MCF 10A (cell line): Measurements from ENCODE around the gene TIMM29. TPM values are rescaled to one million over a fixed set of nuclear protein-coding genes. Genes with fewer than 3 reads are reported as not detected.
A peak's percentile ranks its signal among the peaks of the same experiment; 100 is the strongest.

ENCODE experiments used
- BruUV-seq: library from RNA; stranded (reverse); fragments of 400-500 nt; replicated peaks from 2 replicates; lab custom pipeline; 2021; lab: Mats Ljungman, UMichigan
- CTCF ChIA-PET: fragments of 300-600 bp; sonication (Branson Sonifier 250); formaldehyde crosslinking; extraction: SDS; loops from one replicate; lab custom pipeline; 2021; ENCODE audit warnings: antibody characterized with exemption, inconsistent platforms; lab: Yijun Ruan, JAX
- POLR2A ChIA-PET: fragments of 300-600, 350-650 bp; sonication (Branson Sonifier 250); formaldehyde crosslinking; extraction: SDS; loops from one replicate; lab custom pipeline; 2020; ENCODE audit warnings: antibody characterized with exemption, inconsistent platforms; lab: Yijun Ruan, JAX
- DNase-seq: peaks from one replicate; pipeline ENCODE4 v3.0.0-alpha.2; 2018; ENCODE audit not compliant: unreplicated experiment
- H3K27ac Mint-ChIP-seq: one replicate; pipeline ENCODE4 v1.8.0; 2022; ENCODE audit warnings: mild to moderate bottlenecking, low read depth, mixed read lengths; ENCODE audit not compliant: unreplicated experiment
- H3K27me3 Mint-ChIP-seq: one replicate; pipeline ENCODE4 v1.8.0; 2022; ENCODE audit warnings: mixed read lengths; ENCODE audit not compliant: insufficient read depth, unreplicated experiment
- H3K36me3 Mint-ChIP-seq: one replicate; pipeline ENCODE4 v1.8.0; 2022; ENCODE audit warnings: mild to moderate bottlenecking, moderate library complexity, mixed read lengths; ENCODE audit not compliant: insufficient read depth, unreplicated experiment
- H3K4me1 Mint-ChIP-seq: one replicate; pipeline ENCODE4 v1.8.0; 2022; ENCODE audit warnings: mixed read lengths; ENCODE audit not compliant: insufficient read depth, unreplicated experiment
- H3K4me3 Mint-ChIP-seq: one replicate; pipeline ENCODE4 v1.8.0; 2022; ENCODE audit warnings: mild to moderate bottlenecking, moderate library complexity, mixed read lengths; ENCODE audit not compliant: unreplicated experiment
- H3K9me3 Mint-ChIP-seq: one replicate; pipeline ENCODE4 v1.8.0; 2022; ENCODE audit warnings: mixed read lengths; ENCODE audit not compliant: unreplicated experiment
- CTCF ChIP-seq: fragments of 200-600 bp; IDR thresholded peaks from one replicate; pipeline ENCODE4 v1.8.0; 2022; ENCODE audit warnings: antibody characterized with exemption, mild to moderate bottlenecking; ENCODE audit not compliant: unreplicated experiment
- intact Hi-C: fragments of 100-400 bp; cut with micrococcal nuclease; formaldehyde crosslinking; loops from 2 replicates; pipeline ENCODE4 v1.14.1; 2022
- total RNA-seq: library from RNA; stranded (reverse); gene quantifications from 2 replicates; pipeline ENCODE4 v1.2.3, GENCODE V29; 2022

TIMM29 gene
- total RNA-seq, 1 experiment from 2014 or later: 18.3 TPM

GRCh38 chr19:10921910-10922637 lies 6.5 kb upstream of the TIMM29 start:
- ChIA-PET CTCF (no interaction called here), POLR2A (no interaction called here)
- H3K36me3 Mint-ChIP-seq: peaks cover 73% of the 10 kb centered on the region
- H3K27me3 Mint-ChIP-seq: no peaks in the 10 kb centered on the region
- intact Hi-C loops: no loop called here
- H3K27ac Mint-ChIP-seq: peak overlapping the region; percentile 16
- H3K4me1 Mint-ChIP-seq: no peaks in the 10 kb centered on the region
- no peak for DNase-seq
- no peak for TF ChIP-seq CTCF
- no peaks in the 10 kb centered on the region for H3K9me3 Mint-ChIP-seq
- BruUV-seq: no TSS peak
- no peak overlapping the region for H3K4me3 Mint-ChIP-seq

GRCh38 chr19:10922638-10923014 lies 6.0 kb upstream of the TIMM29 start:
- intact Hi-C loops: no loop called here
- ChIA-PET POLR2A (no interaction called here), CTCF (no interaction called here)
- Mint-ChIP-seq H3K9me3 (no peaks in the 10 kb centered on the region), H3K27ac (no peak overlapping the region), H3K36me3 (peaks cover 67% of the 10 kb centered on the region), H3K4me3 (no peak overlapping the region), H3K4me1 (no peaks in the 10 kb centered on the region), H3K27me3 (no peaks in the 10 kb centered on the region)
- TF ChIP-seq CTCF: no peak
- TSS peak; percentile 44 for BruUV-seq
- no peak for DNase-seq

GRCh38 chr19:10923260-10924112 lies 5.1 kb upstream of the TIMM29 start:
- intact Hi-C loops: no loop called here
- no peak for DNase-seq
- no peak for TF ChIP-seq CTCF
- H3K36me3 Mint-ChIP-seq: peaks cover 68% of the 10 kb centered on the region
- no TSS peak for BruUV-seq
- ChIA-PET POLR2A (no interaction called here), CTCF (no interaction called here)
- H3K4me1 Mint-ChIP-seq: no peaks in the 10 kb centered on the region
- no peaks in the 10 kb centered on the region for H3K9me3 Mint-ChIP-seq
- H3K27me3 Mint-ChIP-seq: no peaks in the 10 kb centered on the region
- no peak overlapping the region for H3K27ac Mint-ChIP-seq
- no peak overlapping the region for H3K4me3 Mint-ChIP-seq

GRCh38 chr19:10924597-10924996 lies 4.0 kb upstream of the TIMM29 start:
- CTCF ChIA-PET: interaction anchor here (0.6 kb wide), 1 partner anchor 20 kb away, joined by 3 read pairs; no protein-coding TSS in a partner anchor
- H3K4me3 Mint-ChIP-seq: no peak overlapping the region
- no peak for TF ChIP-seq CTCF
- H3K27me3 Mint-ChIP-seq: no peaks in the 10 kb centered on the region
- DNase-seq: no peak
- BruUV-seq: no TSS peak
- H3K27ac Mint-ChIP-seq: no peak overlapping the region
- no peaks in the 10 kb centered on the region for H3K9me3 Mint-ChIP-seq
- no peaks in the 10 kb centered on the region for H3K4me1 Mint-ChIP-seq
- peaks cover 60% of the 10 kb centered on the region for H3K36me3 Mint-ChIP-seq
- intact Hi-C loops: no loop called here
- POLR2A ChIA-PET: no interaction called here
